Stimulated activated CD8-positive, alpha-beta memory T cell treated with anti-CD3 and anti-CD28 coated beads, Interleukin-7, amount 100 ng/mL, for 48 hours (primary cell): ENCODE data around the gene GSTT4.
"Not testable (repeated sequence)": the region's sequence is repeated elsewhere in the genome, so short reads cannot be mapped to it uniquely, and the experiment has no call there.

Experiments used
- DNase-seq, 2 donors: peaks; one replicate each; pipeline ENCODE4 v3.0.0-alpha.2; 2020; ENCODE audit warnings: low read depth in 1 of 2; ENCODE audit errors: extremely low read depth in 1 of 2

Gene GSTT4

GRCh38 chr22:24025475-24025874 lies 20.2 kb upstream of the GSTT4 start:
- DNase-seq = no peak

- no peak for DNase-seq
These were observed 19.1 kb upstream of the GSTT4 start for GRCh38 chr22:24024354-24024753.

GRCh38 chr22:24023204-24023789 lies 18.0 kb upstream of the GSTT4 start:
- DNase-seq = no peak

GRCh38 chr22:24021304-24021703 lies 16.1 kb upstream of the GSTT4 start:
- no peak for DNase-seq

GRCh38 chr22:24016156-24016555 lies 10.9 kb upstream of the GSTT4 start:
- no peak for DNase-seq

GRCh38 chr22:24011735-24012068 lies 6.4 kb upstream of the GSTT4 start:
- DNase-seq = no peak

- DNase-seq = no peak
These were observed 4.8 kb upstream of the GSTT4 start for GRCh38 chr22:24010018-24010391.

GRCh38 chr22:24009227-24010017 lies 4.2 kb upstream of the GSTT4 start:
- no peak for DNase-seq

GRCh38 chr22:24008381-24009226 lies 3.4 kb upstream of the GSTT4 start:
- DNase-seq = no peak

- no peak for DNase-seq
These were observed 2.7 kb upstream of the GSTT4 start for GRCh38 chr22:24008022-24008283.

- DNase-seq = no peak
These were observed 2.2 kb upstream of the GSTT4 start for GRCh38 chr22:24007253-24008021.

GRCh38 chr22:24006914-24007214 lies 1.6 kb upstream of the GSTT4 start:
- no peak for DNase-seq

- DNase-seq = no peak
These were observed 1.1 kb upstream of the GSTT4 start for GRCh38 chr22:24006207-24006913.

GRCh38 chr22:24003887-24004286 lies 1.4 kb downstream of the GSTT4 start:
- DNase-seq = no peak

GRCh38 chr22:24002851-24003250 lies 2.4 kb downstream of the GSTT4 start:
- no peak for DNase-seq

GRCh38 chr22:24002272-24002671 lies 3.0 kb downstream of the GSTT4 start:
- no peak for DNase-seq

- DNase-seq = no peak
These were observed 3.9 kb downstream of the GSTT4 start for GRCh38 chr22:24001314-24001713.

GRCh38 chr22:23999779-24000178 lies 5.5 kb downstream of the GSTT4 start:
- DNase-seq = not testable (repeated sequence)

- DNase-seq = no peak
These were observed 8.2 kb downstream of the GSTT4 start for GRCh38 chr22:23997092-23997491.

GRCh38 chr22:23993581-23994177 lies 11.6 kb downstream of the GSTT4 start:
- DNase-seq = not testable (repeated sequence)

- not testable (repeated sequence) for DNase-seq
These were observed 12.2 kb downstream of the GSTT4 start for GRCh38 chr22:23993080-23993479.
